ENCODE measurements around the gene PLEKHM1. TPM values are rescaled to one million over a fixed set of nuclear protein-coding genes. Genes with fewer than 3 reads are reported as not detected.

The PLEKHM1 gene
- total RNA-seq, 1 donor: 62.5 TPM

GRCh38 chr17:45427181-45427835 is 63.2 kb downstream of the PLEKHM1 start:
- Histone ChIP-seq H3K4me1 (ENCODE audit: insufficient read depth, low read length) (peaks cover 57% of the 10 kb centered on the region), H3K9me3 (ENCODE audit: low read depth, low read length) (no peaks in the 10 kb centered on the region), H3K27me3 (ENCODE audit: insufficient read depth, low read length) (no peaks in the 10 kb centered on the region), H3K4me3 (ENCODE audit: low read length) (no peak overlapping the region)

- Histone ChIP-seq H3K4me3 (ENCODE audit: low read length) (no peak overlapping the region), H3K27me3 (ENCODE audit: insufficient read depth, low read length) (no peaks in the 10 kb centered on the region), H3K9me3 (ENCODE audit: low read depth, low read length) (no peaks in the 10 kb centered on the region), H3K4me1 (ENCODE audit: insufficient read depth, low read length) (peaks cover 53% of the 10 kb centered on the region)
Measured at GRCh38 chr17:45426561-45426960, 64.0 kb downstream of the PLEKHM1 start.

- Histone ChIP-seq H3K27me3 (ENCODE audit: insufficient read depth, low read length) (no peaks in the 10 kb centered on the region), H3K9me3 (ENCODE audit: low read depth, low read length) (no peaks in the 10 kb centered on the region), H3K4me3 (ENCODE audit: low read length) (no peak overlapping the region), H3K4me1 (ENCODE audit: insufficient read depth, low read length) (peaks cover 49% of the 10 kb centered on the region)
Measured at GRCh38 chr17:45425984-45426413, 64.5 kb downstream of the PLEKHM1 start.

GRCh38 chr17:45425125-45425983 is 65.2 kb downstream of the PLEKHM1 start:
- Histone ChIP-seq H3K4me1 (ENCODE audit: insufficient read depth, low read length) (peaks cover 44% of the 10 kb centered on the region), H3K4me3 (ENCODE audit: low read length) (no peak overlapping the region), H3K27me3 (ENCODE audit: insufficient read depth, low read length) (no peaks in the 10 kb centered on the region), H3K9me3 (ENCODE audit: low read depth, low read length) (no peaks in the 10 kb centered on the region)

- no peak overlapping the region for H3K4me3 ChIP-seq (ENCODE audit: low read length)
- H3K4me1 ChIP-seq (ENCODE audit: insufficient read depth, low read length): peaks cover 39% of the 10 kb centered on the region
- no peaks in the 10 kb centered on the region for H3K27me3 ChIP-seq (ENCODE audit: insufficient read depth, low read length)
- H3K9me3 ChIP-seq (ENCODE audit: low read depth, low read length): no peaks in the 10 kb centered on the region
Measured at GRCh38 chr17:45424769-45425124, 65.8 kb downstream of the PLEKHM1 start.

- Histone ChIP-seq H3K4me3 (ENCODE audit: low read length) (no peak overlapping the region), H3K4me1 (ENCODE audit: insufficient read depth, low read length) (peaks cover 32% of the 10 kb centered on the region), H3K27me3 (ENCODE audit: insufficient read depth, low read length) (no peaks in the 10 kb centered on the region), H3K9me3 (ENCODE audit: low read depth, low read length) (no peaks in the 10 kb centered on the region)
Measured at GRCh38 chr17:45423975-45424335, 66.6 kb downstream of the PLEKHM1 start.

- H3K27me3 ChIP-seq (ENCODE audit: insufficient read depth, low read length): no peaks in the 10 kb centered on the region
- H3K4me3 ChIP-seq (ENCODE audit: low read length): no peak overlapping the region
- peaks cover 27% of the 10 kb centered on the region for H3K4me1 ChIP-seq (ENCODE audit: insufficient read depth, low read length)
- no peaks in the 10 kb centered on the region for H3K9me3 ChIP-seq (ENCODE audit: low read depth, low read length)
Measured at GRCh38 chr17:45423304-45423974, 67.1 kb downstream of the PLEKHM1 start.

- peaks cover 55% of the 10 kb centered on the region for H3K4me1 ChIP-seq (ENCODE audit: insufficient read depth, low read length)
- H3K4me3 ChIP-seq (ENCODE audit: low read length): no peak overlapping the region
Measured at GRCh38 chr17:45414990-45415881, 75.3 kb downstream of the PLEKHM1 start.

GRCh38 chr17:45413498-45413923 is 77.0 kb downstream of the PLEKHM1 start:
- Histone ChIP-seq H3K9me3 (ENCODE audit: low read depth, low read length) (no peaks in the 10 kb centered on the region), H3K27me3 (ENCODE audit: insufficient read depth, low read length) (no peaks in the 10 kb centered on the region), H3K4me3 (ENCODE audit: low read length) (no peak overlapping the region), H3K4me1 (ENCODE audit: insufficient read depth, low read length) (peaks cover 65% of the 10 kb centered on the region)

More at GRCh38 chr17:45414990-45415881, 75.3 kb downstream of the PLEKHM1 start:
- Histone ChIP-seq H3K9me3 (ENCODE audit: low read depth, low read length) (no peaks in the 10 kb centered on the region), H3K27me3 (ENCODE audit: insufficient read depth, low read length) (no peaks in the 10 kb centered on the region)

- Histone ChIP-seq H3K4me3 (ENCODE audit: low read length) (no peak overlapping the region), H3K4me1 (ENCODE audit: insufficient read depth, low read length) (peaks cover 85% of the 10 kb centered on the region), H3K27me3 (ENCODE audit: insufficient read depth, low read length) (no peaks in the 10 kb centered on the region), H3K9me3 (ENCODE audit: low read depth, low read length) (no peaks in the 10 kb centered on the region)
Measured at GRCh38 chr17:45411348-45412105, 79.0 kb downstream of the PLEKHM1 start.

GRCh38 chr17:45410144-45411091 is 80.1 kb downstream of the PLEKHM1 start:
- H3K4me3 ChIP-seq (ENCODE audit: low read length): peak overlapping the region; percentile 98
- H3K9me3 ChIP-seq (ENCODE audit: low read depth, low read length): no peaks in the 10 kb centered on the region
- H3K27me3 ChIP-seq (ENCODE audit: insufficient read depth, low read length): no peaks in the 10 kb centered on the region
- H3K4me1 ChIP-seq (ENCODE audit: insufficient read depth, low read length): peaks cover 90% of the 10 kb centered on the region

GRCh38 chr17:45409659-45410076 is 80.9 kb downstream of the PLEKHM1 start:
- no peaks in the 10 kb centered on the region for H3K27me3 ChIP-seq (ENCODE audit: insufficient read depth, low read length)
- H3K9me3 ChIP-seq (ENCODE audit: low read depth, low read length): no peaks in the 10 kb centered on the region
- peaks cover 82% of the 10 kb centered on the region for H3K4me1 ChIP-seq (ENCODE audit: insufficient read depth, low read length)
- peak overlapping the region; percentile 98 for H3K4me3 ChIP-seq (ENCODE audit: low read length)

Data from mononuclear cell (primary cell).